BLaER1 treated with 17β-estradiol and CSF1 and Interleukin-3, amounts not matched to agents 10 nM and 100 nM (cell line): ENCODE data around the gene DHDH.
"Not testable (repeated sequence)": the region's sequence is repeated elsewhere in the genome, so short reads cannot be mapped to it uniquely, and the experiment has no call there.

Experiments used
- H3K27ac ChIP-seq, 11 experiments: shearing (Covaris generic); formaldehyde crosslinking; 2 replicates each; pipeline ENCODE4 v1.8.1; 2022
- H3K27me3 ChIP-seq, 11 experiments: shearing (Covaris generic); formaldehyde crosslinking; 2 replicates each; pipeline ENCODE4 v1.8.1; 2022
- H3K36me3 ChIP-seq, 11 experiments: shearing (Covaris generic); formaldehyde crosslinking; 2 replicates each; pipeline ENCODE4 v1.8.1; 2022
- H3K4me1 ChIP-seq, 10 experiments: shearing (Covaris generic); formaldehyde crosslinking; 2 replicates each; pipeline ENCODE4 v1.8.1; 2022
- H3K4me2 ChIP-seq, 11 experiments: shearing (Covaris generic); formaldehyde crosslinking; 2 replicates each; pipeline ENCODE4 v1.8.1; 2022
- H3K4me3 ChIP-seq, 10 experiments: shearing (Covaris generic); formaldehyde crosslinking; 2 replicates each; pipeline ENCODE4 v1.8.1; 2022
- H3K9ac ChIP-seq, 11 experiments: shearing (Covaris generic); formaldehyde crosslinking; 2 replicates each; pipeline ENCODE4 v1.8.1; 2022
- H3K9me3 ChIP-seq, 11 experiments: shearing (Covaris generic); formaldehyde crosslinking; replicated peaks in 1 of 11; 2 replicates each; pipeline ENCODE4 v1.8.1; 2022
- H4K20me1 ChIP-seq, 11 experiments: shearing (Covaris generic); formaldehyde crosslinking; 2 replicates each; pipeline ENCODE4 v1.8.1; 2022
- Cebpa-rat ChIP-seq, 11 experiments: shearing (Covaris generic); IDR thresholded peaks; 2 replicates each; pipeline ENCODE4 v1.8.1; 2022

DHDH gene

GRCh38 chr19:48933382-48933932, at the start of gene DHDH:
TSS of gene DHDH (plus strand) at chr19:48933699. CDS start at chr19:48933722, 23 bp downstream.
- H3K4me1 ChIP-seq, result peaks cover 6 to 21% (median 16%) of the 10 kb centered on the region in 10 experiments; a peak in 18 of 20 replicates
- peaks cover 12 to 27% (median 22%) of the 10 kb centered on the region in 11 experiments for H3K27me3 ChIP-seq
- peak within 1 kb of the TSS; percentile 26 to 66 (median 55); a peak in 20 of 22 replicates for H3K9ac ChIP-seq
- H3K36me3 ChIP-seq, result no peaks in the 10 kb centered on the region
- H3K27ac ChIP-seq, result no peak within 1 kb of the TSS
- H3K4me2 ChIP-seq, result peak within 1 kb of the TSS; percentile 82 to 94 (median 91)
- no peaks in the 10 kb centered on the region for H4K20me1 ChIP-seq
- H3K4me3 ChIP-seq, result peak within 1 kb of the TSS; percentile 45 to 70 (median 58)
- no peak for TF ChIP-seq Cebpa-rat (IDR thresholded peaks at IDR 0.05)
- H3K9me3 ChIP-seq, result peaks cover 0 to 10% (median 0%) of the 10 kb centered on the region in 11 experiments; a peak in 5 of 22 replicates

GRCh38 chr19:48883726-48884125, 49.8 kb upstream of the DHDH start:
- TF ChIP-seq Cebpa-rat (IDR thresholded peaks at IDR 0.05), result no peak
- no peak overlapping the region for H3K9ac ChIP-seq
- no peaks in the 10 kb centered on the region for H3K27me3 ChIP-seq
- H4K20me1 ChIP-seq, result peaks cover 0 to 21% (median 0%) of the 10 kb centered on the region in 11 experiments; a peak in 4 of 22 replicates
- H3K4me3 ChIP-seq, result no peak overlapping the region
- peaks cover 0 to 18% (median 11%) of the 10 kb centered on the region in 11 experiments; a peak in 15 of 22 replicates for H3K36me3 ChIP-seq
- peaks cover 3 to 35% (median 19%) of the 10 kb centered on the region in 10 experiments; a peak in 17 of 20 replicates for H3K4me1 ChIP-seq
- peaks cover 9 to 23% (median 17%) of the 10 kb centered on the region in 11 experiments for H3K9me3 ChIP-seq
- no peak overlapping the region for H3K4me2 ChIP-seq
- H3K27ac ChIP-seq, result no peak overlapping the region

- peaks cover 0 to 9% (median 4%) of the 10 kb centered on the region in 11 experiments; a peak in 14 of 22 replicates for H3K9me3 ChIP-seq
- no peak for TF ChIP-seq Cebpa-rat (IDR thresholded peaks at IDR 0.05)
- no peak overlapping the region for H3K4me2 ChIP-seq
- no peak overlapping the region for H3K4me3 ChIP-seq
- no peak overlapping the region for H3K27ac ChIP-seq
- H3K27me3 ChIP-seq, result peaks cover 0 to 5% (median 0%) of the 10 kb centered on the region in 11 experiments; a peak in 1 of 22 replicates
- H3K9ac ChIP-seq, result no peak overlapping the region
- peaks cover 0 to 23% (median 10%) of the 10 kb centered on the region in 10 experiments; a peak in 14 of 20 replicates for H3K4me1 ChIP-seq
- H4K20me1 ChIP-seq, result no peaks in the 10 kb centered on the region
- H3K36me3 ChIP-seq, result no peaks in the 10 kb centered on the region
Observed at GRCh38 chr19:48887861-48888612, 45.5 kb upstream of the DHDH start.

GRCh38 chr19:48889496-48889895, 44.0 kb upstream of the DHDH start:
- not testable (repeated sequence) for H3K9me3 ChIP-seq, H4K20me1 ChIP-seq, H3K9ac ChIP-seq, H3K27ac ChIP-seq, H3K27me3 ChIP-seq, H3K4me2 ChIP-seq, H3K4me3 ChIP-seq, H3K36me3 ChIP-seq
- peaks cover 0 to 23% (median 10%) of the 10 kb centered on the region in 10 experiments; a peak in 14 of 20 replicates for H3K4me1 ChIP-seq

GRCh38 chr19:48890551-48890950, 42.9 kb upstream of the DHDH start:
- no peak overlapping the region for H3K9ac ChIP-seq
- H3K4me3 ChIP-seq, result no peak overlapping the region
- H4K20me1 ChIP-seq, result no peaks in the 10 kb centered on the region
- no peaks in the 10 kb centered on the region for H3K9me3 ChIP-seq
- no peak overlapping the region for H3K27ac ChIP-seq
- peaks cover 11 to 19% (median 14%) of the 10 kb centered on the region in 11 experiments for H3K27me3 ChIP-seq
- no peak overlapping the region for H3K4me2 ChIP-seq
- no peaks in the 10 kb centered on the region for H3K36me3 ChIP-seq
- H3K4me1 ChIP-seq, result peaks cover 0 to 29% (median 15%) of the 10 kb centered on the region in 10 experiments; a peak in 16 of 20 replicates
- no peak for TF ChIP-seq Cebpa-rat (IDR thresholded peaks at IDR 0.05)

- Histone ChIP-seq H4K20me1 (no peaks in the 10 kb centered on the region), H3K36me3 (no peaks in the 10 kb centered on the region), H3K4me1 (peaks cover 9 to 44% (median 36%) of the 10 kb centered on the region in 10 experiments), H3K27me3 (peaks cover 15 to 26% (median 23%) of the 10 kb centered on the region in 11 experiments), H3K4me2 (peak overlapping the region; percentile 66 to 82 (median 71); a peak in 21 of 22 replicates), H3K4me3 (peak overlapping the region in 1 of 10 experiments; percentile 41; a peak in 2 of 20 replicates), H3K9ac (no peak overlapping the region; a peak in 1 of 22 replicates), H3K9me3 (no peaks in the 10 kb centered on the region), H3K27ac (no peak overlapping the region)
- TF ChIP-seq Cebpa-rat (IDR thresholded peaks at IDR 0.05), result no peak
Observed at GRCh38 chr19:48895226-48895625, 38.3 kb upstream of the DHDH start.

GRCh38 chr19:48896191-48896720, 37.2 kb upstream of the DHDH start:
- Histone ChIP-seq H3K9me3 (no peaks in the 10 kb centered on the region), H3K4me1 (peaks cover 10 to 51% (median 42%) of the 10 kb centered on the region in 10 experiments), H3K4me3 (peak overlapping the region; percentile 19 to 64 (median 45); a peak in 17 of 20 replicates), H3K36me3 (no peaks in the 10 kb centered on the region), H4K20me1 (no peaks in the 10 kb centered on the region; a peak in 1 of 22 replicates), H3K4me2 (peak overlapping the region; percentile 66 to 82 (median 71)), H3K27me3 (peaks cover 15 to 26% (median 23%) of the 10 kb centered on the region in 11 experiments), H3K9ac (peak overlapping the region in 9 of 11 experiments; percentile 31 to 70 (median 52); a peak in 14 of 22 replicates), H3K27ac (peak overlapping the region in 1 of 11 experiments; percentile 17; a peak in 2 of 22 replicates)
- no peak for TF ChIP-seq Cebpa-rat (IDR thresholded peaks at IDR 0.05)

- no peak for TF ChIP-seq Cebpa-rat (IDR thresholded peaks at IDR 0.05)
- Histone ChIP-seq H3K9me3 (no peaks in the 10 kb centered on the region), H3K36me3 (peaks cover 0 to 9% (median 7%) of the 10 kb centered on the region in 11 experiments; a peak in 16 of 22 replicates), H3K27me3 (peaks cover 15 to 26% (median 21%) of the 10 kb centered on the region in 11 experiments), H3K9ac (no peak overlapping the region), H3K4me2 (no peak overlapping the region), H4K20me1 (peaks cover 0 to 6% (median 0%) of the 10 kb centered on the region in 11 experiments; a peak in 3 of 22 replicates), H3K4me3 (no peak overlapping the region), H3K4me1 (peaks cover 19 to 49% (median 42%) of the 10 kb centered on the region in 10 experiments), H3K27ac (no peak overlapping the region)
Observed at GRCh38 chr19:48897181-48897580, 36.3 kb upstream of the DHDH start.

GRCh38 chr19:48899386-48899749, 34.1 kb upstream of the DHDH start:
- peaks cover 0 to 13% (median 0%) of the 10 kb centered on the region in 11 experiments; a peak in 3 of 22 replicates for H4K20me1 ChIP-seq
- peaks cover 15 to 22% (median 19%) of the 10 kb centered on the region in 11 experiments for H3K27me3 ChIP-seq
- peak overlapping the region; percentile 74 to 94 (median 88) for H3K4me3 ChIP-seq
- not testable (repeated sequence) for H3K9me3 ChIP-seq
- peak overlapping the region; percentile 59 to 91 (median 86); a peak in 21 of 22 replicates for H3K9ac ChIP-seq
- peak overlapping the region; percentile 74 to 100 (median 93) for H3K4me2 ChIP-seq
- H3K4me1 ChIP-seq, result peaks cover 29 to 54% (median 44%) of the 10 kb centered on the region in 10 experiments
- H3K27ac ChIP-seq, result peak overlapping the region; percentile 41 to 86 (median 80); a peak in 21 of 22 replicates
- peaks cover 4 to 25% (median 19%) of the 10 kb centered on the region in 11 experiments; a peak in 19 of 22 replicates for H3K36me3 ChIP-seq
